ENCODE measurements around the gene HBE1. TPM values are rescaled to one million over a fixed set of nuclear protein-coding genes. Genes with fewer than 3 reads are reported as not detected.
"Not testable (repeated sequence)": the region's sequence is repeated elsewhere in the genome, so short reads cannot be mapped to it uniquely, and the experiment has no call there.

The HBE1 gene
- total RNA-seq, result not detected in 2 replicates
- long read RNA-seq, result 0 reads

- H3K9me3 Mint-ChIP-seq (ENCODE audit: low read depth), result no peaks in the 10 kb centered on the region
- H3K4me3 Mint-ChIP-seq (ENCODE audit: low read depth), result no peak within 1 kb of the TSS
- no peaks in the 10 kb centered on the region for H3K36me3 Mint-ChIP-seq (ENCODE audit: insufficient read depth)
- H3K27ac Mint-ChIP-seq, result no peak within 1 kb of the TSS
- H3K4me1 Mint-ChIP-seq (ENCODE audit: low read depth), result peaks cover 4% of the 10 kb centered on the region
- DNase-seq (ENCODE audit: low spot score, unreplicated experiment), result no peak
- no peak for TF ChIP-seq CTCF (IDR thresholded peaks at IDR 0.05; ENCODE audit: unreplicated experiment)
- H3K27me3 Mint-ChIP-seq, result no peaks in the 10 kb centered on the region
Measured at GRCh38 chr11:5269715-5270147, at the start of gene HBE1. HBE1 (minus strand) TSS chr11:5269945; CDS start chr11:5269890, 55 bp downstream.

GRCh38 chr11:5317292-5317691 lies 47.5 kb upstream of the HBE1 start:
- H3K27ac Mint-ChIP-seq, result no peak overlapping the region
- peaks cover 7% of the 10 kb centered on the region for H3K27me3 Mint-ChIP-seq
- H3K36me3 Mint-ChIP-seq (ENCODE audit: insufficient read depth), result no peaks in the 10 kb centered on the region
- TF ChIP-seq CTCF (IDR thresholded peaks at IDR 0.05; ENCODE audit: unreplicated experiment), result no peak
- H3K4me3 Mint-ChIP-seq (ENCODE audit: low read depth), result no peak overlapping the region
- no peaks in the 10 kb centered on the region for H3K4me1 Mint-ChIP-seq (ENCODE audit: low read depth)
- no peak for DNase-seq (ENCODE audit: low spot score, unreplicated experiment)
- no peaks in the 10 kb centered on the region for H3K9me3 Mint-ChIP-seq (ENCODE audit: low read depth)

GRCh38 chr11:5313326-5314023 lies 43.7 kb upstream of the HBE1 start:
- not testable (repeated sequence) for H3K4me3 Mint-ChIP-seq (ENCODE audit: low read depth)

GRCh38 chr11:5310423-5310822 lies 40.7 kb upstream of the HBE1 start:
- TF ChIP-seq CTCF (IDR thresholded peaks at IDR 0.05; ENCODE audit: unreplicated experiment), result no peak
- Mint-ChIP-seq H3K9me3 (ENCODE audit: low read depth) (no peaks in the 10 kb centered on the region), H3K4me3 (ENCODE audit: low read depth) (no peak overlapping the region), H3K36me3 (ENCODE audit: insufficient read depth) (no peaks in the 10 kb centered on the region), H3K4me1 (ENCODE audit: low read depth) (no peaks in the 10 kb centered on the region), H3K27ac (no peak overlapping the region), H3K27me3 (peaks cover 11% of the 10 kb centered on the region)
- no peak for DNase-seq (ENCODE audit: low spot score, unreplicated experiment)

More at GRCh38 chr11:5313326-5314023, 43.7 kb upstream of the HBE1 start:
- not testable (repeated sequence) for H3K4me1 Mint-ChIP-seq (ENCODE audit: low read depth); H3K36me3 Mint-ChIP-seq (ENCODE audit: insufficient read depth); H3K27ac Mint-ChIP-seq; H3K9me3 Mint-ChIP-seq (ENCODE audit: low read depth); DNase-seq (ENCODE audit: low spot score, unreplicated experiment)
- peaks cover 11% of the 10 kb centered on the region for H3K27me3 Mint-ChIP-seq

- TF ChIP-seq CTCF (IDR thresholded peaks at IDR 0.05; ENCODE audit: unreplicated experiment), result no peak
Measured at GRCh38 chr11:5307256-5308019, 37.7 kb upstream of the HBE1 start.

More at GRCh38 chr11:5307256-5308019, 37.7 kb upstream of the HBE1 start:
- Mint-ChIP-seq H3K9me3 (ENCODE audit: low read depth) (no peaks in the 10 kb centered on the region), H3K27ac (no peak overlapping the region), H3K27me3 (peaks cover 7% of the 10 kb centered on the region), H3K36me3 (ENCODE audit: insufficient read depth) (no peaks in the 10 kb centered on the region), H3K4me3 (ENCODE audit: low read depth) (no peak overlapping the region), H3K4me1 (ENCODE audit: low read depth) (no peaks in the 10 kb centered on the region)
- DNase-seq (ENCODE audit: low spot score, unreplicated experiment), result no peak

Data from progenitor cell of endocrine pancreas (in vitro differentiated cells).